ENCODE measurements around the gene DPF1.
A peak's percentile ranks its signal among the peaks of the same experiment; 100 is the strongest.
"Not testable (repeated sequence)": the region's sequence is repeated elsewhere in the genome, so short reads cannot be mapped to it uniquely, and the experiment has no call there.

The DPF1 gene

GRCh38 chr19:38224014-38224862 lies at the start of gene DPF1:
Gene DPF1, minus strand, starts transcription at chr19:38224222. Its CDS starts 80 bp downstream, at chr19:38224142.
- peak; percentile 80 for DNase-seq (ENCODE audit: low spot score)

- DNase-seq (ENCODE audit: low spot score) = no peak
These were observed 49.5 kb upstream of the DPF1 start for GRCh38 chr19:38273499-38273898.

- DNase-seq (ENCODE audit: low spot score) = no peak
These were observed 46.7 kb upstream of the DPF1 start for GRCh38 chr19:38270587-38271167.

- no peak for DNase-seq (ENCODE audit: low spot score)
These were observed 44.5 kb upstream of the DPF1 start for GRCh38 chr19:38268539-38268938.

GRCh38 chr19:38267761-38268483 lies 43.9 kb upstream of the DPF1 start:
- no peak for DNase-seq (ENCODE audit: low spot score)

GRCh38 chr19:38266981-38267597 lies 43.1 kb upstream of the DPF1 start:
- DNase-seq (ENCODE audit: low spot score) = no peak

- DNase-seq (ENCODE audit: low spot score) = no peak
These were observed 42.0 kb upstream of the DPF1 start for GRCh38 chr19:38265921-38266429.

GRCh38 chr19:38265213-38265861 lies 41.3 kb upstream of the DPF1 start:
- DNase-seq (ENCODE audit: low spot score) = peak; percentile 64

- DNase-seq (ENCODE audit: low spot score) = no peak
These were observed 40.6 kb upstream of the DPF1 start, which contains the start of gene SPINT2 for GRCh38 chr19:38264486-38265212. Gene SPINT2, plus strand, starts transcription at chr19:38264573. Its CDS starts 320 bp downstream, at chr19:38264893.

GRCh38 chr19:38263689-38264485 lies 39.9 kb upstream of the DPF1 start:
- peak; percentile 79 for DNase-seq (ENCODE audit: low spot score)

GRCh38 chr19:38262585-38263268 lies 38.7 kb upstream of the DPF1 start:
- DNase-seq (ENCODE audit: low spot score) = no peak

- not testable (repeated sequence) for DNase-seq (ENCODE audit: low spot score)
These were observed 37.9 kb upstream of the DPF1 start for GRCh38 chr19:38261942-38262341.

- no peak for DNase-seq (ENCODE audit: low spot score)
These were observed 31.5 kb upstream of the DPF1 start for GRCh38 chr19:38255383-38256014.

- no peak for DNase-seq (ENCODE audit: low spot score)
These were observed 29.8 kb upstream of the DPF1 start for GRCh38 chr19:38253788-38254187.

- no peak for DNase-seq (ENCODE audit: low spot score)
These were observed 29.1 kb upstream of the DPF1 start for GRCh38 chr19:38252941-38253691.

- DNase-seq (ENCODE audit: low spot score) = no peak
These were observed 28.4 kb upstream of the DPF1 start for GRCh38 chr19:38252385-38252784.

- no peak for DNase-seq (ENCODE audit: low spot score)
These were observed 27.6 kb upstream of the DPF1 start for GRCh38 chr19:38251564-38252051.
